Endothelial cell of umbilical vein (primary cell): ENCODE data around the gene DOCK8. TPM values are rescaled to one million over a fixed set of nuclear protein-coding genes. Genes with fewer than 3 reads are reported as not detected.

Experiments used
- BruUV-seq: library from RNA; stranded (reverse); fragments of 400-500 nt; replicated peaks from 2 replicates; lab custom pipeline; 2021; lab: Mats Ljungman, UMichigan
- CTCF ChIA-PET: fragments of 300-600, 350-600 bp; sonication (Branson Sonifier 250); formaldehyde crosslinking; loops from one replicate; lab custom pipeline; 2021; ENCODE audit warnings: antibody characterized with exemption, inconsistent platforms; lab: Charles Lee
- POLR2A ChIA-PET: fragments of 300-600, 350-600 bp; sonication (Branson Sonifier 250); formaldehyde crosslinking; loops from one replicate; lab custom pipeline; 2021; ENCODE audit warnings: antibody characterized with exemption, inconsistent platforms; lab: Charles Lee
- DNase-seq: peaks from one replicate; pipeline ENCODE4 v3.0.0-alpha.2; 2011; ENCODE audit warnings: low read depth, low spot score
- FAIRE-seq: peaks from 2 replicates; lab custom pipeline; 2011; peaks lifted over from hg19 to GRCh38; lab: Jason Lieb, UNC
- H2AFZ ChIP-seq: 2 replicates; pipeline ENCODE4 v1.6.0; 2012; ENCODE audit warnings: low read depth, low read length, control low read depth, inconsistent platforms
- H3K27ac ChIP-seq: 2 replicates; pipeline ENCODE4 v1.5.1; 2011; ENCODE audit warnings: low read depth, mild to moderate bottlenecking, control low read depth, low read length, moderate library complexity; ENCODE audit not compliant: insufficient read depth
- H3K27me3 ChIP-seq, 2 experiments: 2 replicates each; pipeline versions ENCODE4 v1.6.0 to v1.6.1; 2011; ENCODE audit warnings: low read length in 2 of 2, mixed read lengths in 1 of 2; ENCODE audit not compliant: control insufficient read depth in 2 of 2, insufficient read depth in 2 of 2
- H3K36me3 ChIP-seq, 2 experiments: 2 replicates in 1 of 2; 3 replicates in 1 of 2; pipeline ENCODE4 v1.5.1; 2011; ENCODE audit warnings: low read length in 2 of 2, mild to moderate bottlenecking in 1 of 2, moderate library complexity in 1 of 2; ENCODE audit not compliant: control insufficient read depth in 2 of 2, insufficient read depth in 2 of 2; ENCODE audit errors: extremely low read depth in 1 of 2
- H3K4me1 ChIP-seq: 3 replicates; pipeline ENCODE4 v1.5.1; 2011; ENCODE audit warnings: mild to moderate bottlenecking, low read length; ENCODE audit not compliant: control insufficient read depth, insufficient read depth; ENCODE audit errors: extremely low read depth
- H3K4me2 ChIP-seq: 2 replicates; pipeline ENCODE4 v1.6.1; 2011; ENCODE audit warnings: low read length, control low read depth, mixed read lengths; ENCODE audit not compliant: insufficient read depth
- H3K4me3 ChIP-seq, 3 experiments: fragments of 200-600 bp in 1 of 3; sonication (generic), shearing (Covaris generic) in 1 of 3; replicated peaks in 1 of 3; 2 replicates each; pipeline ENCODE4 v1.5.1; 2011 to 2016; ENCODE audit warnings: control low read depth in 3 of 3, low read length in 3 of 3, mild to moderate bottlenecking in 2 of 3, inconsistent platforms in 1 of 3, low read depth in 1 of 3, moderate library complexity in 1 of 3; ENCODE audit not compliant: insufficient read depth in 1 of 3
- H3K79me2 ChIP-seq: 2 replicates; pipeline ENCODE4 v1.6.0; 2012; ENCODE audit warnings: low read length, inconsistent platforms; ENCODE audit not compliant: control insufficient read depth, insufficient read depth
- H3K9ac ChIP-seq: replicated peaks from 2 replicates; pipeline ENCODE3; 2011; ENCODE audit warnings: low read length, control low read depth; ENCODE audit not compliant: insufficient read depth; ENCODE audit errors: extremely low read depth
- H3K9me1 ChIP-seq: replicated peaks from 3 replicates; pipeline ENCODE4 v1.6.0; 2011; ENCODE audit warnings: mild to moderate bottlenecking, low read length; ENCODE audit not compliant: control insufficient read depth, insufficient read depth; ENCODE audit errors: extremely low read depth
- H3K9me3 ChIP-seq: replicated peaks from 2 replicates; pipeline ENCODE4 v1.5.1; 2012; ENCODE audit warnings: low read length, inconsistent platforms; ENCODE audit not compliant: control insufficient read depth, insufficient read depth
- H4K20me1 ChIP-seq: replicated peaks from 2 replicates; pipeline ENCODE3; 2011; ENCODE audit warnings: mild to moderate bottlenecking, low read length; ENCODE audit not compliant: control insufficient read depth, insufficient read depth; ENCODE audit errors: extremely low read depth
- EZH2 ChIP-seq: IDR thresholded peaks from 2 replicates; pipeline ENCODE4 v1.6.1; 2012; ENCODE audit warnings: borderline replicate concordance, low read depth, mild to moderate bottlenecking, moderate library complexity, low read length, inconsistent platforms; ENCODE audit not compliant: severe bottlenecking
- FOS ChIP-seq: IDR thresholded peaks from 2 replicates; pipeline ENCODE4 v1.6.1; 2011; ENCODE audit warnings: mild to moderate bottlenecking, low read length, moderate library complexity, borderline replicate concordance; ENCODE audit not compliant: insufficient read depth
- GATA2 ChIP-seq: IDR thresholded peaks from 2 replicates; pipeline ENCODE4 v1.7.0; 2011; ENCODE audit warnings: low read depth, mild to moderate bottlenecking, moderate library complexity, mixed read lengths, low read length; ENCODE audit not compliant: insufficient read length, insufficient read depth
- JUN ChIP-seq: IDR thresholded peaks from 2 replicates; pipeline ENCODE4 v1.6.1; 2011; ENCODE audit warnings: borderline replicate concordance, low read depth; ENCODE audit not compliant: insufficient read length, insufficient read depth
- MYC ChIP-seq: IDR thresholded peaks from one replicate; pipeline ENCODE4 v1.6.1; 2011; ENCODE audit warnings: mild to moderate bottlenecking, low read depth, low read length
- POLR2A ChIP-seq: IDR thresholded peaks from 2 replicates; pipeline ENCODE4 v1.6.1; 2012; ENCODE audit warnings: low read depth, mild to moderate bottlenecking, control low read depth, low read length
- POLR2AphosphoS5 ChIP-seq: IDR thresholded peaks from 2 replicates; pipeline ENCODE4 v1.6.1; 2012; ENCODE audit warnings: low read depth, mild to moderate bottlenecking, control low read depth, low read length, moderate library complexity; ENCODE audit not compliant: insufficient read depth
- dilution Hi-C: fragments of 300-500 bp; cut with MboI; formaldehyde crosslinking; loops from one replicate; pipeline ENCODE4 v1.15.0; 2019; ENCODE audit warnings: low sequenced_read_pairs; ENCODE audit not compliant: extremely low pct_ligation_motif_present
- intact Hi-C: fragments of 100-400 bp; cut with micrococcal nuclease; formaldehyde crosslinking; loops from one replicate; pipeline ENCODE4 v1.10.0; 2022
- polyA plus RNA-seq, 4 experiments: library from polyadenylated mRNA; depleted of rRNA in 3 of 4; stranded (reverse) in 3 of 4; unstranded in 1 of 4; fragments of >200 nt; gene quantifications; 2 replicates each; pipeline versions ENCODE4 v1.2.1 to v1.2.3, GENCODE V29; 2011 to 2012; ENCODE audit warnings: missing spikeins in 1 of 4
- total RNA-seq: library from RNA; stranded (reverse); gene quantifications from 2 replicates; pipeline ENCODE4 v1.2.3, GENCODE V29; 2021
- TF ChIP-seq, protein P1 (sequence below): IDR thresholded peaks from 2 replicates; pipeline ENCODE4 v1.6.1; 2011; ENCODE audit not compliant: insufficient read depth, insufficient read length
- TF ChIP-seq, protein P2 (sequence below), 2 donors: IDR thresholded peaks; 1 replicate in 1 of 2; 2 replicates in 1 of 2; pipeline ENCODE4 v1.5.1; 2011; ENCODE audit warnings: low read length in 2 of 2, mild to moderate bottlenecking in 2 of 2, moderate library complexity in 2 of 2, control low read depth in 1 of 2, inconsistent platforms in 1 of 2, low read depth in 1 of 2; ENCODE audit not compliant: insufficient read depth in 1 of 2; ENCODE audit errors: extremely low read depth in 1 of 2

The DOCK8 gene
- total and polyA plus RNA-seq, 2 donors (not counting 3 experiments of a cell fraction or from before 2014, with no cell fraction given), result 0.54 to 1.3 TPM

DNA sequence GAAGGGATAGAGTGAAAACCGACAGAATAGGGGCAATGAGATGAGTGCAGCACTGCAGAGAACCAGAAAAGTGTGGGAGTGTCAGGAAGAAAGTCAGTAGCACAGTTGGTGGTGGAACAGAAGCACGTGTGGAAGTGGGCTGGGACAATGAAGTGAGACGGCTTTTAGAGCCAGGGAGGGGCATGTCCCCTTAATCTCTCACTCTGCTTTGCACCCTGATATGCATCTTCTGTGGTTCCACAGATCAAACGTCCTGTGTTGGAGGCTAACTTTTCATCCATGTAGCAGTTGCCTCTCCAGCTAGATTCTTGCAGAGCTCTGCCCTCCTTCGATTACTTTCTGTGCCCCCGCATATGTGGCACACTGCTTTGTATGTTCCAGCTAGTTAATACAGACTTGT lies 163.6 kb downstream of the DOCK8 start:
- H3K9me1 ChIP-seq, result no peaks in the 10 kb centered on the region
- CTCF ChIA-PET, result interaction anchor here (2.2 kb wide), 1 partner anchor 626 kb away, joined by 6 read pairs; no protein-coding TSS in a partner anchor
- no peak overlapping the region for H3K4me3 ChIP-seq
- TF ChIP-seq, protein P1, sequence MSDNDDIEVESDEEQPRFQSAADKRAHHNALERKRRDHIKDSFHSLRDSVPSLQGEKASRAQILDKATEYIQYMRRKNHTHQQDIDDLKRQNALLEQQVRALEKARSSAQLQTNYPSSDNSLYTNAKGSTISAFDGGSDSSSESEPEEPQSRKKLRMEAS, result no peak
- no peak for TF ChIP-seq MYC
- no peak for TF ChIP-seq GATA2
- TF ChIP-seq POLR2AphosphoS5, result no peak
- no peak for TF ChIP-seq EZH2
- no peak for TF ChIP-seq FOS
- TF ChIP-seq, protein P2, sequence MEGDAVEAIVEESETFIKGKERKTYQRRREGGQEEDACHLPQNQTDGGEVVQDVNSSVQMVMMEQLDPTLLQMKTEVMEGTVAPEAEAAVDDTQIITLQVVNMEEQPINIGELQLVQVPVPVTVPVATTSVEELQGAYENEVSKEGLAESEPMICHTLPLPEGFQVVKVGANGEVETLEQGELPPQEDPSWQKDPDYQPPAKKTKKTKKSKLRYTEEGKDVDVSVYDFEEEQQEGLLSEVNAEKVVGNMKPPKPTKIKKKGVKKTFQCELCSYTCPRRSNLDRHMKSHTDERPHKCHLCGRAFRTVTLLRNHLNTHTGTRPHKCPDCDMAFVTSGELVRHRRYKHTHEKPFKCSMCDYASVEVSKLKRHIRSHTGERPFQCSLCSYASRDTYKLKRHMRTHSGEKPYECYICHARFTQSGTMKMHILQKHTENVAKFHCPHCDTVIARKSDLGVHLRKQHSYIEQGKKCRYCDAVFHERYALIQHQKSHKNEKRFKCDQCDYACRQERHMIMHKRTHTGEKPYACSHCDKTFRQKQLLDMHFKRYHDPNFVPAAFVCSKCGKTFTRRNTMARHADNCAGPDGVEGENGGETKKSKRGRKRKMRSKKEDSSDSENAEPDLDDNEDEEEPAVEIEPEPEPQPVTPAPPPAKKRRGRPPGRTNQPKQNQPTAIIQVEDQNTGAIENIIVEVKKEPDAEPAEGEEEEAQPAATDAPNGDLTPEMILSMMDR (IDR thresholded peaks at IDR 0.05; ENCODE audit: extremely low read depth in 1 of 2, insufficient read depth in 1 of 2, low read depth in 1 of 2, low read length in 2 of 2), result no peak
- no peak for TF ChIP-seq JUN
- no peak for TF ChIP-seq POLR2A
- dilution Hi-C loops, result no loop called here
- no peaks in the 10 kb centered on the region for H4K20me1 ChIP-seq
- H3K27me3 ChIP-seq, result no peaks in the 10 kb centered on the region
- H3K36me3 ChIP-seq, result no peaks in the 10 kb centered on the region
- intact Hi-C loops, result no loop called here
- H3K4me1 ChIP-seq, result no peaks in the 10 kb centered on the region
- H3K9ac ChIP-seq, result no peak overlapping the region
- no TSS peak for BruUV-seq
- POLR2A ChIA-PET, result no interaction called here
- no peaks in the 10 kb centered on the region for H3K9me3 ChIP-seq
- no peak overlapping the region for H3K4me2 ChIP-seq
- no peak overlapping the region for H2AFZ ChIP-seq
- DNase-seq (no peak), FAIRE-seq (no peak)
- H3K27ac ChIP-seq, result no peak overlapping the region
- no peaks in the 10 kb centered on the region for H3K79me2 ChIP-seq
